Stimulated activated CD4-positive, alpha-beta T cell treated with anti-CD3 and anti-CD28 coated beads, Interleukin-2, amount 100 ng/mL, for 4 hours (primary cell): ENCODE measurements around the gene NFKBIA.
A peak's percentile ranks its signal among the peaks of the same experiment; 100 is the strongest.
"Not testable (repeated sequence)": the region's sequence is repeated elsewhere in the genome, so short reads cannot be mapped to it uniquely, and the experiment has no call there.

ENCODE experiments used
- DNase-seq: peaks from one replicate; pipeline ENCODE4 v3.0.0-alpha.2; 2020; ENCODE audit warnings: low read depth

The NFKBIA gene

GRCh38 chr14:35404449-35405303, at the start of gene NFKBIA:
Gene NFKBIA (minus strand): TSS chr14:35404749. CDS start chr14:35404644, 105 bp downstream.
- peak; percentile 94 for DNase-seq

GRCh38 chr14:35446450-35446849, 41.9 kb upstream of the NFKBIA start:
- no peak for DNase-seq

- no peak for DNase-seq
Observed at GRCh38 chr14:35444104-35444503, 39.6 kb upstream of the NFKBIA start.

- no peak for DNase-seq
Observed at GRCh38 chr14:35441160-35441559, 36.6 kb upstream of the NFKBIA start.

GRCh38 chr14:35438910-35439713, 34.6 kb upstream of the NFKBIA start:
- DNase-seq = no peak

GRCh38 chr14:35438492-35438891, 33.9 kb upstream of the NFKBIA start:
- not testable (repeated sequence) for DNase-seq

GRCh38 chr14:35435177-35435576, 30.6 kb upstream of the NFKBIA start:
- no peak for DNase-seq

- no peak for DNase-seq
Observed at GRCh38 chr14:35433826-35434225, 29.3 kb upstream of the NFKBIA start.

GRCh38 chr14:35430459-35431199, 26.1 kb upstream of the NFKBIA start:
- DNase-seq = no peak

GRCh38 chr14:35429951-35430350, 25.4 kb upstream of the NFKBIA start:
- no peak for DNase-seq

- no peak for DNase-seq
Observed at GRCh38 chr14:35425850-35426249, 21.3 kb upstream of the NFKBIA start.

- DNase-seq = no peak
Observed at GRCh38 chr14:35423621-35424020, 19.1 kb upstream of the NFKBIA start.

- DNase-seq = no peak
Observed at GRCh38 chr14:35420036-35420811, 15.7 kb upstream of the NFKBIA start.

- DNase-seq = no peak
Observed at GRCh38 chr14:35419429-35419841, 14.9 kb upstream of the NFKBIA start.

GRCh38 chr14:35418093-35418492, 13.5 kb upstream of the NFKBIA start:
- no peak for DNase-seq

GRCh38 chr14:35416108-35416750, 11.7 kb upstream of the NFKBIA start:
- DNase-seq = peak; percentile 73

- no peak for DNase-seq
Observed at GRCh38 chr14:35414365-35414764, 9.8 kb upstream of the NFKBIA start.

GRCh38 chr14:35412272-35413056, 7.9 kb upstream of the NFKBIA start:
- DNase-seq = no peak

GRCh38 chr14:35410858-35411257, 6.3 kb upstream of the NFKBIA start:
- no peak for DNase-seq

GRCh38 chr14:35409595-35409994, 5.0 kb upstream of the NFKBIA start:
- DNase-seq = no peak
